HL-60/S4 treated with retinoic acid at 250 ng/mL for 4 days and 3 days (cell line): ENCODE data around the gene EMC9.

Experiments used
- in situ Hi-C: fragments of 300-500 bp; cut with MboI; formaldehyde crosslinking; loops from 2 replicates; pipeline ENCODE4 v1.7.0; 2022; ENCODE audit warnings: low sequenced_read_pairs

EMC9 gene

GRCh38 chr14:24149302-24149969 lies 8.0 kb upstream of the EMC9 start:
- in situ Hi-C loops: no loop called here

DNA sequence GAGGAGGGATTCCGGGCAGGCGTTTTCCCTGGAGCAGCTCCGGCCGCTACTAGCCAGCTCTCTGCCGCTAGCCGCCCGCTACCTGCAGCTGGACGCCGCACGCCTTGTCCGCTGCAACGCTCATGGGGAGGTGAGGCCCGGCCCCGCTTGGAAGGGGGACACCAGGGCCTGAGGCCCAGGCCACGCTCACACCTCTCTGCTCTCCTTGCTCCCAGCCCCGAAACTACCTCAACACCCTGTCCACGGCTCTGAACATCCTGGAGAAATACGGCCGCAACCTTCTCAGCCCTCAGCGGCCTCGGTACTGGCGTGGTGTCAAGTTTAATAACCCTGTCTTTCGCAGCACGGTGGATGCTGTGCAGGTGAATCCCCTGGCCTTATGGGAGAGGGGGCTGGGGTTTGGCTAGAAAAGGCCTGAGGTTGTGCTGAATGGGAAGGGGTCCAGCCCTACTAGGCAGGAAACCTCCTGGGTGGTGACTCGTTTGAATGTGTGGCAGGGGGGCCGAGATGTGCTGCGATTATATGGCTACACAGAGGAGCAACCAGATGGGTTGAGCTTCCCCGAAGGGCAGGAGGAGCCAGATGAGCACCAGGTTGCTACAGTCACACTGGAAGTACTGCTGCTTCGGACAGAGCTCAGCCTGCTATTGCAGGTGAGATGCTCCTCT lies 6.5 kb upstream of the EMC9 start:
- in situ Hi-C loops: no loop called here

DNA sequence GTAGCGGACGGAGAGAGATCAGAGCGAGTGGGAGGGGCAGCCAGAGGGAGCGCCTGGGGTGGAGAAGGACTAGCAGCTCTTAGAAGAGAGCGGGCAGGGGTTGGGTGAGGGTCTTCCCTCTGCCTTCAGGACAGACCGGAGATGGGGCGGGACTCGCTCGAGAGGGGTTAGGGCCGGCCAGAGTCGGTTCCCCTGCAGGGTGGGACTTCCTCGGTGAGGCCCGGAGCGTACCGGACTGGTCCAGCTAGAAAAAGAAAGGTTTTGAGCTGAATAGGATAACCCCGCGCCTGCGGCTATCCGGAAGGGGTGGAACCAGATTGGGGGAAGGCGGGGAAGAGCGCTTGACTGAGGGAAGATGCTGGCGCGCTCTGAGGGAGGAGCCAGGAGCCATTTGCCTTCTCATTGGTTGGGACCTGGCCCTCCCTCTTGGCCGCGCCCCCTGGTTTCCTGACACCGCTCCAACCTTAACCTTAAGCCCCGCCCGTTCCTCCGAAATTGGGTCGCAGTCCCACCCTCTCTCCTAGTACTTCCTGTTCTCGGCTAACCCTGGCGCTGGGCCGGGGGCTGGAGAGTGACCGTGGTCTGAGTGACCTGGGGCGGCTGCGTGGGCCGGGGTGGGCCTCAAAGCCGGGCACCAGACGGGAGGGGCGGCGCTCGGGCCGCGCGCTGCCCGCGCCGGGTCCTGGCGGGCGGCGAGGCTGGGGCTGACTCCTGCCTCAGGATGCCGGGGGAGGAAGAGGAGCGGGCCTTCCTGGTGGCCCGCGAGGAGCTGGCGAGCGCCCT lies 5.8 kb upstream of the EMC9 start, which contains the start of gene RNF31:
Gene RNF31 (plus strand): TSS at position 521 of the 783 bp plus-strand sequence. CDS start 201 bp downstream, at position 722.
- in situ Hi-C loops: no loop called here

DNA sequence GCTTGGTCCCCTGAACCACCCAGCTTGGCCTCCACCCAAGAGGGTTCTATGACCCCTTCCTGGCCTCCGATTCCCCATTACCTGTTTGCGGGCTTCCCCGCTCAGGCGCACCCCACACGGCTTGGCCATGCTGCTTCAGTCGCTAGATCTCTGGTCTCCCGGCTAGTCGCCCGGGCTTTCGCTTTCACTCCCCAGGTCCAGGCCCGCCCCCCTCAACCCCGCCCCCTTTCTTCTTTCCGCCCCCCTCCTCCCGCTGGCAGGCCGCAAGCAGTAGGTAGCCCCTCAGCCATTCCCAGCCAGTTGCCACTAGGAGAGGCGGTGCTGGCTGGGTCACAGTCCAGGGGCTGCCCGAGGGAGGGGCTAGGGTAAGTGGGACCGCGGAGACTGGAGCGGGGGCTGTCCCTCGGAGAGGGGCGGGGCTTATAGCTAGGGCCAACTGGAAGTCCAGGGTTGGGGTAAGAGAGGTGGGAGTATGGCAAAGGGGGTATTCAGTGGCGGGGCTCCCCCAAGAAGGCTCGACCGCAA lies 5.1 kb upstream of the EMC9 start, which contains the start of gene PSME2:
Gene PSME2 (minus strand): TSS at position 158 of the 525 bp plus-strand sequence. CDS start 29 bp downstream, at position 129.
- in situ Hi-C loops: no loop called here

- in situ Hi-C loops: no loop called here
Measured at GRCh38 chr14:24145690-24146452, 4.5 kb upstream of the EMC9 start.

- in situ Hi-C loops: no loop called here
Measured at GRCh38 chr14:24145219-24145618, 3.8 kb upstream of the EMC9 start.

DNA sequence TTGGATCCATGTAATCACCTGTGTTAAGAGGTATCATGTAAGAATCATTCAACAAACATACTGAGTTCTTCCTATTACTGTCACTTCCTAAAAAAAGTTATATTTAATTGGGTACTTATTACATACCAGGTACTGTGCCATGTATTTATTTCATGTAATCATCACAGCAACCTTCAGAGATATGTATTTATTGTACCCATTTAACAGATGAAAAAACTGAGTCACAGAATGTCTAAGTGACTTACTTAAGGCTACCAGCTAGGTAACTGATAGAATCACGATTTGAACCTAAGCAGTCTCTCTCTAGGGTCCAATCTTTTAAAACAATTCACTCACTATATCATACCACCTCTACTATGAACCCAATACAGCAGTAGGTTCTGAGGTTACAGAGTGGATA lies 3.1 kb upstream of the EMC9 start:
- in situ Hi-C loops: no loop called here

GRCh38 chr14:24143511-24143910 lies 2.1 kb upstream of the EMC9 start:
- in situ Hi-C loops: no loop called here

DNA sequence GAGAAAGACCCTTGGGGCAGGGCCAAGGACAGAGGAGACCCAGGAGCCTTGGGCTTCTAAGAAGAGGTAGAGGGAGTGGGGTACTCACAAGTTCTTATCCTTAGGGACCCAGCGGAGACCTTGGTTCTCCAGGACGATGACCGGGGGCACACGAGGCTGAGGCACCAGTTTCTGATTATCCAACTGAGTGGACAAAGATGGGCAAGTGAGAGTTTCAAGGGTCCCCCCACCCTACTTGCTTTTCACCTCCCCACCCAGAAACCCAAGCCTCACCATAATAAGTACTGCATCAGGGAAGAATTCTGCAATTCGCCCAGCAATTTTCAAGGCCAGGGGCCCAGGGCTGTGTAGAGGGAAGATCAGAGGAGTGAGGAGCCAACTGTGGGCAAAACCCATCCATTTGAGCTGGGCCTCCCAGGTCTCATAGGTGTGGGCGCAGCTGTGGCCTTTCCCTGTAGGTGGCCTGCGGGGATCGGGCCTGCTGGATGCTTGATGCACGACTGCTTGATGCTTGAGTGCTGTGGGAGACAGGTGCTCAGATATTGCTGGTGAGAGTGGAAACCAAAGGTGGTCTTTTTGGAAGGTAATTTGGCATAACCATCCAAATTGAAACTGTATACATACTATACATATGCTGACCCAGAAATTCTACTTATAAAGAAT lies 2.0 kb downstream of the EMC9 start:
- in situ Hi-C loops: no loop called here

- in situ Hi-C loops: no loop called here
Measured at GRCh38 chr14:24138396-24139271, 2.8 kb downstream of the EMC9 start.

GRCh38 chr14:24137529-24138395 lies 3.6 kb downstream of the EMC9 start:
- in situ Hi-C loops: no loop called here

DNA sequence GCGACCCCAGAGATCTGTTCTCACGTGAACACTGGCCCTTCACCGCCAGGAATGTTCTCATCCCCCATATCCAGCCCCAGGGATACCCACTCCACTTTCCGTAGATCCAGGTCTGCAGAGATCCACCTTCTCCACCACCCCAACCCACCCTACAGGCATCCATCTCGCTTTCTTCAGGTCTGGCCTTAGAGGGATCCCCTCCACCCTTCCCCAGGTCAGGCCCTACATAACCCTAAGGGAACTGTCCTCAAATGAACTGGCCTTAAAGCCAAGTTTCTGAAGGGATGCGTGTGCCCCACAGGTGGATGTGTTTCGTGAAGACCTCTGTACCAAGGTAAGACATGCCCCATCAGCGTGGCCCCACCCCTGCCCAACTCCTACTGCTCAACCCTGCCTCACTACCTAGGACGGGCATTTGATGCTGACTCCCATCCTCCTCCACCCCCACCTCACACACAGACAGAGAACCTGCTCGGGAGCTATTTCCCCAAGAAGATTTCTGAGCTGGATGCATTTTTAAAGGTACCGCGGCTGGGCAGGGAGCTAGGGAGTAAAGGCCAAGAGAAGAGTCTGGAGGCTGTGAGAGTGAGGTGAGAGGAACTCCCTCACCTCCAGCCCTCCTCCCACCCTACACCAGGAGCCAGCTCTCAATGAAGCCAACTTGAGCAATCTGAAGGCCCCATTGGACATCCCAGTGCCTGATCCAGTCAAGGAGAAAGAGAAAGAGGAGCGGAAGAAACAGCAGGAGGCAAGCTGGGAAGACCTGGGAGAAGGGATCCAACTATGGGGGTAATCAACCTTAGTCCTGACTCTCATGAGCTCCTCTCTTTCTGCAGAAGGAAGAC lies 4.5 kb downstream of the EMC9 start:
- in situ Hi-C loops: no loop called here

DNA sequence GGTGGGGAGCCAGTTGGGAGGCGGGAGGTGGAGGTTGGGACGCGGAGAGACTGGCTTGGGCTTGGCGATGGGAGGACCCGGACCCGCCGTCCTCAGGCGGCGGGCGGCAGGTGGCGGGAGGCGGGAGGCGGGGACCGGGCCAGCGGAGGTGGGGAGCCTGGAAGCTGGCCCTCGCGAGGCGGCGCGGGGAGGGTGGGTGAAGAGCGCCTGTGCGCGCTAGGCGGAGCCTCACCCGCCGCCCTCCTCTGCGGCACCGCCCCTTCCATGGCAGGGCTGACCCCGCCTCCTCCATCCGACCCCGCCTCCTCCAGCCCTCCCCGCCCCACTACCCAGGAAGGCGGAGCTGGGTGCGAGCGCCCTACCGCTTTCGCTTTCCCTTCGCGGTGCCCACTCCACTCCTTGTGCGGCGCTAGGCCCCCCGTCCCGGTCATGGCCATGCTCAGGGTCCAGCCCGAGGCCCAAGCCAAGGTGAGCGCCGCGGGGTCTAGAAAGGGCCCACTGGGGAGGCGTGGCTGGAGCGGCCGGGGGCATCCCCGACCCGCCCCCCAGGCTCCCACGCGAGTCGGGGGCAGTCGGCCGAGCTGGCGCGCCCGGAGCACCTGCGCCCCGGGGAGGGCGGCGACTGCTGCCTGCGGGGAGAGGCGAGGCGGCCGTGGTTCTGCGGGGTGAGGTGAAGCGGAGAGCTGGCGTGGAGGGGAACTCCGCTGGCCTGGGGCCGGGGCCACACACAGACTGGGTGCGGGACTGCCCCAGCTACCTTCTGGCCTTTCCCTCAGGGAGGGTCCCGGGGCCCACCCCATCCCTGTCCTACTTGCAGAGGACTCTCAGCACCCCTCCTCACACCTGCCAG lies 5.3 kb downstream of the EMC9 start, which contains the start of gene PSME1:
Gene PSME1 (plus strand): TSS at position 361 of the 850 bp plus-strand sequence. CDS start 69 bp downstream, at position 430.
- in situ Hi-C loops: no loop called here

DNA sequence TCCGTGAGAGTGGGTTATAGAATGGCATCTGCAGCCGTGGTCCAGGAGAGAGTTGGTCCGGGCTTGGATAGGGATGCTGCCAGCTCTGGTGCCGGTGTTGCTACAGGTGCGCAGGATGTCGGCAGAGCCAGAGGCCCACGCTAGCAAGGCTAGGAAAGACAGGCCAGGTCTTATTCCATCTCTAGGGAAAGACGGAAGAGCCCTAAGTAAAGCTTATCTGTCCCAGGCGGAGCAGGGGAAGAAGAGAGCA lies 5.9 kb downstream of the EMC9 start:
- in situ Hi-C loops: no loop called here

GRCh38 chr14:24133735-24134134 lies 7.7 kb downstream of the EMC9 start:
- in situ Hi-C loops: no loop called here

DNA sequence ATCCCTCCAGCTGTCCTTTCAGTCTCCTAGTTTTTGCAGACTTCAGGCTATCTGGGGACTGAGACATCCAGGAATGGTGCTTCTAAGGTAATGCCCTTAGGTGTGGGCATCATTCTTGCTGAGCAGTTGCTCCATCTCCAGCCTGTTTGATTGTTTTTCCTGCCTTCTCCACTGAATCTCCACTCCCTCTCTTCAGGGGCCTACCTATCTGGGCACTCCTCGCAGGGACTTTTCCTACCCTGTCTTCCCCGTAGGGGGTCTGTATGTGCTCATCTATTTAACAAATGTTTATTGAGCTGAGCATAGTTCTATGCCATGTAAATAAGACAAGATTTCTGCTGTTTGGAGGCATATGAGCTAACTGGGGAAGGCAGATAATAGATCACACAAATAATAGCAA lies 8.4 kb downstream of the EMC9 start:
- in situ Hi-C loops: no loop called here
